Activated CD4-positive, alpha-beta T cell treated with anti-CD3 and anti-CD28 coated beads, Interleukin-2, amount 50 U/mL, for 24 hours (primary cell): ENCODE results near the gene VCAN.
"Not testable (repeated sequence)": the region's sequence is repeated elsewhere in the genome, so short reads cannot be mapped to it uniquely, and the experiment has no call there.

Experiments
- DNase-seq, 2 donors: peaks; one replicate each; pipeline ENCODE4 v3.0.0-alpha.2; 2020; ENCODE audit warnings: low read depth in 1 of 2, low spot score in 1 of 2

The VCAN gene

DNA sequence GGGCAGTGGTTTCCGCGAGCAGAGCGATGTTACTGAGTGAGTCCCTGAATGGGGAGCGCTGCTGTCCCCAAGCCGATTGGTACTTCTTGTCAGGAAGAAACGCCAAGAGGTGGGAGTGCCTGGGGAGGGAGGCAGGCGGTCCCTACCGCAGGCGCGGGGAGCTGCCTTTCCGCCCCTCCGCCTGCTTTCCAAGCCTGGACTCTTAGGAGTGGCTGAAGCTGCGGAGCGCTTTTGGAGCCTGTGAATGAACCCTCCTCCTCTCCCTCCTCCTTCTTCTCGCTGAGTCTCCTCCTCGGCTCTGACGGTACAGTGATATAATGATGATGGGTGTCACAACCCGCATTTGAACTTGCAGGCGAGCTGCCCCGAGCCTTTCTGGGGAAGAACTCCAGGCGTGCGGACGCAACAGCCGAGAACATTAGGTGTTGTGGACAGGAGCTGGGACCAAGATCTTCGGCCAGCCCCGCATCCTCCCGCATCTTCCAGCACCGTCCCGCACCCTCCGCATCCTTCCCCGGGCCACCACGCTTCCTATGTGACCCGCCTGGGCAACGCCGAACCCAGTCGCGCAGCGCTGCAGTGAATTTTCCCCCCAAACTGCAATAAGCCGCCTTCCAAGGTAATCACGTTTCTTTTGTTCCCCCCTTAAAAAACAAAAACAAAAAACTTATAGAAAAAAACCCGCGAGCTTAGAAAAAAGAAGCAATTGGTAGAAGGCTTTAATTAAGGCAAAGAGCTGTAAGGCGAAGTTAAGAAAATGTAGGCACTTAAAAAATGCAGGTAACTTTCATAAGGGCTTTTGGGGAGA is at the start of gene VCAN:
Gene VCAN (plus strand): TSS at position 340 of the 808 bp plus-strand sequence. CDS start 11,775 bp downstream, outside the sequence.
- DNase-seq: no peak

DNA sequence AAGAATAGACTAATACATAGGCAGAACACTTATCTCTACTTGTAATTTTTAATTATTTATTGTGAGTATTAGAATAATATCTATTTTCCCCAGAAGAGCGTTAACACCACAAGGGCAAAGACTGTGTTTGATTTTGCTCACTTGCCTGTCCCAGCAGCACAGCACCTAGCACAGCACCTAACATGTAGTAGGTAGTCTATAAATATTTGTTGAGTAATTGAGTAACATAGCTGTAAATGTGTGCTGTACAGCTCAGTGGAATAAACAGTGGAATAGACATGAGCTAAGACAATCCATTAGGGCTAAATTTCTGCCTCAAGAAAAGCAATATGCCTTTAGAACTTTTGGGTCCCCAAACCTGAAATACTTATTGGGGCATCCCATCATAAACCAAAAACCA is 49.3 kb upstream of the VCAN start:
- DNase-seq: no peak

- no peak for DNase-seq
Measured at GRCh38 chr5:83426855-83427254, 44.7 kb upstream of the VCAN start.

DNA sequence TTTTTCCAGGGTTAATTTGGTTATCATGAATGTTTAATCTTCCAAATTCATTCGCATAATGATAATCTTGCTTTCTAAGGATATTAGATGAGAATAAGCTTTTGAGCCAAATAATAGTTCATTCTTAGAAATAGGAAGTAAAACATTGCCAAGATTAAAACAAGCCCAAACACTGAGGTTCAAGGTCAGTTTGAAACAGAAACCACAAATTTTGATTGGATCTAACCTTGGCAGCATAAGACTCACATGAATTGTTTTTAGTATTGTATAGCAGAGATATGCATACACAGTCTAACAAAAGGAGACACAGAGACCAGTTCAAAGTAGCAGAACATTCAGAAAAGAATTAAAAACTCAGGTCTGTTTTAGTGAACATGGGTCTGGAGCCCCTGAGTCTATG is 43.4 kb upstream of the VCAN start:
- no peak for DNase-seq

- DNase-seq: no peak
Measured at GRCh38 chr5:83428890-83429289, 42.7 kb upstream of the VCAN start.

DNA sequence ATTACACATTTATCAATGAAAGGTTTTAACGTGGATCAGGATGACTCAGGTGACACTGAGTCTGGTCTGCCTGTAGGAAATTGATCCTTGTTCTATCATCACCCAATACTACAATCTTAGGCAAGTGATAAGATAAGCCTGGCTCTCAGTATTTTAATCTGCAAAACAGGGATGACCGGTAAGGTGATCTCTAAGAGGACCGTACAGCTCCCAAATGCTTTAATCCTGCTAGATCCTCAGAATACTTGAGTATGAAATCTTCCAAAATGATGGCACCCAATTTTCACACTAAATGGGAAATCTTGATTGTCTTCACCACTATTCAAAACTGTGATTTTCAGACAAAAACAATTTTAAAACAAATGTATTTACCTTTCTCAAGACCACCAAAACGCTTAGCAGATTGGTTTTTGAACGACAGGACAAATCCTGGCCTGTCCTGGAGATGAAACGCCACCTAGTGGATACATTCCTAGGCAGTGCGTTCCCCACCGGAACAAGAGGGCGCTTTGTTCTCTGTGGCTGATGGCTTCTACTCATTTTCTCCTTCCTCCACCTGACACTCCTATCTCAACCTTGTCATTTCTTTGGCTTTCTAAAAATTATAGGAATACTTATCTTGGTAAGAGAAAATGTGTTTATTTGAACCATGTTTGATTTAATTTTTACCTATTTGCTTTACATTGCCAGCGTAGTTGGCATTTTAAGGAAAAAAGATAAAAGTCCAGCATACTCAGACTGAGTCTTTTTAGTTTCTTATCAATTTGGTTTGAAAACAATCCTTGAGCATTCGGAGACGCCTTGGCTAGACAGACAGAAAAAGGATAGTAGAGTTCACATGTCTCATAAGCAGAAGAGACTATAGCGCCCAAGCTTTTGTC is 41.2 kb upstream of the VCAN start:
- peak; percentile 2 to 52 for DNase-seq

DNA sequence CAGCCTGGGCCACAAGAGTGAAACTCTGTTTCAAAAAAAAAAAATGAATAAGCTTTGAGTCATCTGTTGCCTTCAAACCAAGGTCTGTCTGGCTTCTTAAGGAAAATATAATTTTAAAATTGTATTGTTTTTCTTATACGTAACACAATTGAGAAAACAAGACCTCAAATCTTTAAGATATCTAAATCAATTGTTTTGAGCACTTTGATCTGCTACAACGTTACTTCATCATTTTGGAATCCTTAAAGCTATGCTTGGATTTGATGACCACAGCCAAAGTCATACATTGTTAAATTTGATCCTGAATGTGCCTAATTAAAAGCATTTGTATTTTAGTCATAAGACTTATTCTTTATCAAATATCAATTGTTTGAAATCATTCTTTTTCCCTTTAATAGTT is 37.7 kb upstream of the VCAN start:
- no peak for DNase-seq

DNA sequence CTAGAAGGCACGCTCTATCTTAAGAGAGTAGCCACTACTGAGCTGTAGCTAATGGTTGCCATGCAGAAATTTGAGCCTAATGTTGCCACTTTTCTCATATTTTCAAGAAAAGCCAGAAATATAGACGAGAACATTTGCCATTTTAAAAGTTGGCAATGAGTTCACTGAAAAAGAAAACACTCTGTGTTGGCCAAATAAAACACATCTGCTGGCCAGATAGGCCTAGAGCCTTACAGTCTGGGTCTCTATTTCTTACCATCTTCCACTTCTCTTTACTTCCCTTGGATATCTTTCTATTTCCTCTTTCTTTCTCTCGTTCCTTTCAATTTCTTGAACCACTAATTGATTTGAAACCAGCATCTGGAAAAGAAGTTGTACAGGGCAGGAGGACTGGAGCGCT is 36.6 kb upstream of the VCAN start:
- DNase-seq: no peak

GRCh38 chr5:83436276-83436675 is 35.3 kb upstream of the VCAN start:
- DNase-seq: no peak

DNA sequence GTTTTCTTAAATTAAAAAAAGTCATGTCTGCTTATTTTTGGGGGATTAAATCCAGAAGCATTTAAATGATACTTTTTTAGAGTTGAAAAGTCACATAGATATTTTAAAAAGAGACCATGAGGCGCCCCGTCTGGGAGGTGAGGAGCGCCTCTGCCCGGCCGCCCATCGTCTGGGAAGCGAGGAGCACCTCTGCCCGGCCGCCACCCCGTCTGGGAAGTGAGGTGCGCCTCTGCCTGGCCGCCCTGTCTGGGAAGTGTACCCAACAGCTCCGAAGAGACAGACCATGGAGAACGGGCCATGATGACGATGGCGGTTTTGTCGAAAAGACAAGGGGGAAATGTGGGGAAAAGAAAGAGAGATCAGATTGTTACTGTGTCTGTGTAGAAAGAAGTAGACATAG is 33.8 kb upstream of the VCAN start:
- DNase-seq: not testable (repeated sequence)

GRCh38 chr5:83440826-83441225 is 30.7 kb upstream of the VCAN start:
- DNase-seq: no peak

DNA sequence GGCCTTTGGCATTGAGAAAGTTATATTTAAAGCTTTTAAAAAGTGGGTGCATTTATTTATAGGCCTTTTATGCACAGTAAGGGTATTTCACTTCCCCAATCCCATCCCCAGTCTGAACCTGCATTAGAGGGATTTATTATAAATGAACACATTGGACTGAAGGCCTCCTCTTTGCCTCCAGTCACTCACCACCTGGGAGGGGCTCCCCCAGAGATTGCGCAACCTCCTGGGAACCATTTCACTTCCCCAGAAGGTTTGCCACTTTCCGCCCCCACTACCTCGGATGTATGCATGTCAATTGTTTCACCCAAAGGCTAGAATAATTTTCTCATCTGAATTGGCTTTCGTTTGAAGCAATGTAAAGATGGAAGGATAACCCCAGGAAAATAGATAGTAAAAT is 29.8 kb upstream of the VCAN start:
- no peak for DNase-seq

DNA sequence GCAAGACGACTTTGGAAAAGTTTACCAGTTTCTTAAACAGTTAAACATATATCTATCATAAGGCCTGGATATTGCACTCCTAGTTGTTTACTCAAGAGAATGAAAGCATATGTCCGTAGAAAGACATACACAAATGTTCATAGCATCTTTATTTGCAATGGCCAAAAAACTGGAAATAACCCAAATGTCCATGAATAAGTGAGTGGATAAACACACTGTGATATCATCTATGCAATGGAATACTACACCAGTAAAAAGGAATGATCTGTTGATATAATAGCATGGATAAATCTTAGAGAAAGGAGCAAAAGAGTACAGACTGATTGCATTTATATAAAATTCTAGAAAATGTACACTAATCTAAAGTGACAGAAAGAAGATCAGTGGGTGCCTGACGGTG is 28.0 kb upstream of the VCAN start:
- DNase-seq: no peak

GRCh38 chr5:83444445-83444844 is 27.1 kb upstream of the VCAN start:
- DNase-seq: no peak

DNA sequence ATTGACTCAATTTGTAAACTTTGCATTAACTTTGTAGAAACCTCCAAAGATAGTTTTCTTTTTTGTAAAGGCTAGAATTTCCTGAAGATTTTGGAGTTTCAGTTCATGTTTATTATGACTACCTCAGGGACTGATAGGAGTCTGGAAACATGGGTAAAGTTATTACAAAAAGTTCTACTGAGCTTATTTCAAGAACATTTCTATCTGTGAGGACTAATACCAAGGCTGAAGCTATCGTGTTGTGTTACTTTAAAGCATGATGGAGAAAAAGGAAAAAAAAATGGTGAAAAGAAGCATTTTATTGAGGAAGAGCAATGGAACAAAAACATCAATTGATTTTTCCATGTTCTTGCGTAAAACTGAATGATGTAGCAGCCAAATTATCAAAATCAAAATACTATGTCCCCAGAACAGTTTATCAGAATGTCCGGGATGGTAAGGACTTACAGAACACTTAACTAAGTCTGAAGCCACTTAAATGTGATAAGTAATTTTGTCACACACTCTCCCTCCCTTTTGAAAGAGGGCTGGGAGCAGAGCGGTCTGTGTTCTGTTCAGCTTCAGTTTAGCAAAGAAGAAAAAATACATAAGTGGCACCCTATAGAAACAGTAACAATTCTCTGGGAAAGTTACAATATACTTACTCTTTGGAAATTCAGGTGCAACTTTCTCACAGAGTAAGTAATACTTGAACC is 25.1 kb upstream of the VCAN start:
- DNase-seq: no peak

GRCh38 chr5:83447533-83447932 is 24.0 kb upstream of the VCAN start:
- DNase-seq: no peak

GRCh38 chr5:83450183-83450966 is 21.2 kb upstream of the VCAN start:
- DNase-seq: no peak

GRCh38 chr5:83450967-83451248 is 20.6 kb upstream of the VCAN start:
- no peak for DNase-seq

GRCh38 chr5:83451955-83452354 is 19.6 kb upstream of the VCAN start:
- DNase-seq: no peak

DNA sequence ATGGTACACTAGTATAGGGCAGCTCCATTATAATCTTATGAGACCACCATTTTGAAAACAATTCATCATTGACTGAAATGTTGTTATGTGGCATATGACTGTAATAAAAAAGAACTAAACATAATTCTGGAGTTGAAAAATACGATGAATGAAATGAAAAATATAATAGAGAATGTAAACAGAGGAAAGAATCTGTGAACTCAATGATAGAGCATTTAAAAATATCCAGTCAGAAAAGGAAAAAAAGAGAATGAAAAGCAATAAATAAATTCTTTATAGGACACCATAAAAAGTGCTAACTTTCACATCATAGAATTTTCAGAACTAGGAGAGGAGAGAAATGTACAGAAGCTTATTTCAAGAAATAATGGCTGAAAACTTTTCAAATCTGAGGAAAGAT is 17.6 kb upstream of the VCAN start:
- no peak for DNase-seq

- no peak for DNase-seq
Measured at GRCh38 chr5:83464261-83464660, 7.3 kb upstream of the VCAN start.
